GM19455 (cell line): ENCODE results near the gene ADH7.
"Not testable (repeated sequence)": the region's sequence is repeated elsewhere in the genome, so short reads cannot be mapped to it uniquely, and the experiment has no call there.

Experiments
- ATAC-seq: cut with Tn5 transposase; IDR thresholded peaks from one replicate; pipeline ENCODE4 v1.9.1; 2021; ENCODE audit not compliant: unreplicated experiment

The ADH7 gene

DNA sequence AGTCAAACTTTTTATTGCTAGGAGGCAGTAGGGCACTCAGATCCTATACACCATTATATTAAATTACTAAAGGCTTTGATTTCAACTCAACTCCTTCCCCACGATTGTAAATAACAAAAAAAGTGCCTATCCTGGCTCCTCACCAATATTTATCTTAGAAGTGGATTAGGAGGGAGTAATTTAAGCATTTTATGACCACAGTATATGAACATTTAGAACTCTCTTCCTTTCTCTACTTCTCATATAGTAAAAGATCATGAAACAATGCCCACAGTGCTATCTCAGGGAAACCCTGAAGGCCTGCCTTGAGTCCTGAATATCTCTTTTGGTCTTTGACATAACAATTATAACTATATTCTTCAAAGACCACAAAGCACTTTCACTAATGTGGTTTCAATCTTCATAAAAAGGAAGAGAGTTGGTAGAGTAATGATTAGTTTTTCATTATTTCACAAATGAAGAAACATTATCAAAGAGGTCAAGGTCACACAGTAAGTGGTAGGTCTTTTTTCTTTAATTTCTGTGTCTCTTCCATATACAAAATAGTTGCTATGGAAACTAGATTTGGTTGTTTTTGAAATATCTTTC lies 53.5 kb downstream of the ADH7 start:
- no peak for ATAC-seq

DNA sequence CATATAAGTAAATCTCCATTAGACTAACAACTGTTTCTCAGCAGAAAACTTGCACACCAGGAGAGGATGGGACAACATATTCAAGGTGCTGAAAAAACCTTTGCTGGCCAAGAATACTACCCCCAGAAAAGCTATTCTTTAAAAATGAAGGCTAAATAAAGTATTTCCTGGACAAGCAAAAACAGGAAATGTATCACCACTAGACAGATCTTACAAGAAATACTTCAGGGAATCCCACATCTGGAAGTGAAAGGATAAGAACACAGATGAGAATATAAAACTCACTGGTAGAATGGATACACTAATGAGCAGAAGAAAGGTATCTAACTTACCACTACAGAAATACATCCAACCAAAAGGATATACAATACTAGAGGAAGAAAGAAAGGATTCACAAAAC lies 55.6 kb downstream of the ADH7 start:
- no peak for ATAC-seq

DNA sequence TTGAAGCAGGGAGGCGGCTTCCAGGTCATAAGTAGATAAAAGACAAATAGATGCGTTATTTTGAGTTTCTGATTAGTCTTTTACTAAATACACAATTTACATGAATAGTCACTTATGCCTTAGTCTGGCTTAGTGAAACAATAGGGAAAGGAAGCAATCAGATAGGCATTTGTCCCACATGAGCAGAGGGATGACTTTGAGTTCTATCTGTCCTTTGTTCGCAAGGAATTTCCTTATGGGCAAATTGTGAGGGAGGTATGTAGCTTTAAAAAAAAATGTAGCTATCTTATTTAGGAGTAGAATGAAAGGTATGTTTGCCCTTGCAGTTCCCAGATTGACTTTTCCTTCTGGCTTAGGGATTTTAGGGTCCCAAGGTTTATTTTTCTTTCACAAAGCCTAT lies 56.3 kb downstream of the ADH7 start:
- no peak for ATAC-seq

DNA sequence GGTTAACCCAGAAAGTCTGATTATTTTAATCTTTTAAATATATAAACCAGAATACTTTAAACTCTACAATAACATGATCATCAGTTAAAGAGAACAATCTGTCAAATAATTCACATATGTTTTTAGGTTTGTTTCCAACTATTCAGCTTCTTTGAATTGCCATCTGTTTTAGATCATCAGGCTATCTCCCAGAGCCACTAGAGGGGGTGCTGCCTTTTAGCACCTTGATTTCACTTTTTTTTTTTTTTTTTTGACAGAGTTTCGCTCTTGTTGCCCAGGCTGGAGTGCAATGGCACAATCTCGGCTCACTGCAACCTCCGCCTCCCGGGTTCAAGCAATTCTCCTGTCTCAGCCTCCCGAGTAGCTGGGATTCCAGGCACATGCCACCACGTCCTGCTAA lies 57.8 kb downstream of the ADH7 start:
- ATAC-seq, result not testable (repeated sequence)

DNA sequence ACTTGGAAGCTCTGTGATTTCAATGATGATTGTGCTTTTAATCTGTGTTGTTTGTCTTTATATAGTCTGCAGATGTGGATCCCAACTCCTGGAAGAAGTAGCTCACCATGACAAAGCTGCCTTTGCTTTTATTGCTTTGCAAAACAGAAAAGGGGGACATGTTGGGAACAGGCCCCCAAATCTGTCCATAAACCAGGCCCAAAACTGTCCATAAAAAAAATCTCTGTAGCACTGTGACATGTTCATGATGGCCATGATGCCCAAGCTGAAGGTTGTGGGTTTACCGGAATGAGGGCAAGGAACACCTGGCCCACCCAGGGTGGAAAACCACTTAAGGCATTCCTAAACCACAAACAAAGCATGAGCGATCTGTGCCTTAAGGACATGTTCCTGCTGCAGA lies 62.7 kb downstream of the ADH7 start:
- not testable (repeated sequence) for ATAC-seq

DNA sequence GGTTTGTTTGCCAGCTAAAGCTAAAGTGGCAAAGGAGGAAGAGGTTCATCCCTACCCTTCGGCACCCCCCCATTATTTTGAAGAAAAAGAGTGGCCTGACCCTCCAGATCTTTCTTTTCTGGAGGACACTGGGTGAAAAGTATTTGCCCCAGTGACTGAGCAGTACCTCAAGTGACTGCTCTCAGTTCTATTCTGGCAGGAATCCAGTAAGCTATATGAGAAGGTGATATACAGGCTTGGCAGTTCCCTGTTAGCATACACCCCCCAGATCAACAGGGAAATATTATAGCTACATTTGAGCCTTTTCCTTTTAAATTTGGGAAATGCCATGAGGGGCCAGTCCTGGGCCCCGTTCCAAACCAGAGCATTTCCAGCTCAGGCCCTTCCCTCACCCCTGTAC lies 67.3 kb downstream of the ADH7 start:
- ATAC-seq, result not testable (repeated sequence)

DNA sequence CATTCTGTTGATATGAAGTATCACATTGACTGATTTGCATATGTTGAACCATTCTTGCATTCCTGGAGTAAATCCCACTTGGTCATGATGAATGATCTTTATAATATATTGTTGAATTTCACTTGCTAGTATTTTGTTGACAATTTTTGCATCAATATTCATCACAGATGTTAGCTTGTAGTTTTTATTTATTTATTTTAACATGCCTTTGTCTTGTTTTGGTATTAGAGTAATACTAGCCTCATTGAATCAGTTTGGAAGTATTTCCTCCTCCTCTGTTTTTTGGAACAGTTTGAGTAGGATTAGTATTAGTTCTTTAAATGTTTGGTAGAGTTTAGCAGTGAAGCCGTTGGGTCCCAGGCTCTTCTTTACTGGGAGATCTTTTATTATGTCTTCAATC lies 68.7 kb downstream of the ADH7 start:
- no peak for ATAC-seq

DNA sequence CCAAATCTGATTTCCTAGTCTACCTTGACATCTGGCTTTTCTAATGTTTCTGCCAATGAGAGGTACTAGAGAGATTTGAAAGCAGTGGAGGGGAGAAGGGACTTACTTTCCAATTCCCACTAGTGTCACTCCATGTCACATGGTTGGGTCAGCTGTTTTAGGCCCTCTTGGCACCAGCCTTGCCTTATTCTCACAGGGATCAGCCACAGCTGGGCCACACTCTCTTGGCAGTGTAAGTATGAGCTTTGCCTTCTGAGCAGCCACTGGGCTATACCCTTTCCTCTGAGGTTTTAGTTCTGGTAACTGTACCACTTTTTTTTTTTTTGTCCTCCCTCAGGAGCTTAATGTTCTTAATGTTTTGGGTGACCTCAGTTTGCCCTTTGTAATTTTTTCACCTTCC lies 72.4 kb downstream of the ADH7 start:
- ATAC-seq, result no peak
